ENCODE data around the gene GRIA1.

GRIA1 gene

DNA sequence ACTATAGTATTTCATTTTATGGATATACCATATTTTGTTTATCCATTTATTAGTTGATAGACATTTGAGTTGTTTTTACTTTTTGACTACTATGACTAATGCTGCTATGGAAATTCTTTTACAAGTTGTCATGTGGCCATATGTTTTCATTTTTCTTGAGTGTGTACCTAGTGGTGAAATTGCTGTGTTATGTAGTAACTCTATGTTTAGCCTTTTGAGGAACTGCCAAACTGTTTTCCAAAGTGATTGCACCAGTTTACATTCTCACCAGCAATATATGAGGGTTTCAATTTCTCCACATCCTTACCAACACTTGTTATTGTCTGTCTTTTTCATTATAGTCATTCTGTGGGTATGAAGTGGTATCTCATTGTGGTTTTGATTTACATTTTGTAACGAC lies 75.4 kb downstream of the GRIA1 start:
- no peaks in the 10 kb centered on the region for H3K9me2 ChIP-seq (replicated peaks; ENCODE audit: insufficient read depth, low read length)
- no peaks in the 10 kb centered on the region for H3F3A ChIP-seq (ENCODE audit: insufficient read depth, low read length)
- no peaks in the 10 kb centered on the region for H3K27me3 ChIP-seq (replicated peaks; ENCODE audit: insufficient read depth, low read length)
- H3K27ac ChIP-seq (ENCODE audit: low read length), result no peak overlapping the region
- TF ChIP-seq, protein P1, sequence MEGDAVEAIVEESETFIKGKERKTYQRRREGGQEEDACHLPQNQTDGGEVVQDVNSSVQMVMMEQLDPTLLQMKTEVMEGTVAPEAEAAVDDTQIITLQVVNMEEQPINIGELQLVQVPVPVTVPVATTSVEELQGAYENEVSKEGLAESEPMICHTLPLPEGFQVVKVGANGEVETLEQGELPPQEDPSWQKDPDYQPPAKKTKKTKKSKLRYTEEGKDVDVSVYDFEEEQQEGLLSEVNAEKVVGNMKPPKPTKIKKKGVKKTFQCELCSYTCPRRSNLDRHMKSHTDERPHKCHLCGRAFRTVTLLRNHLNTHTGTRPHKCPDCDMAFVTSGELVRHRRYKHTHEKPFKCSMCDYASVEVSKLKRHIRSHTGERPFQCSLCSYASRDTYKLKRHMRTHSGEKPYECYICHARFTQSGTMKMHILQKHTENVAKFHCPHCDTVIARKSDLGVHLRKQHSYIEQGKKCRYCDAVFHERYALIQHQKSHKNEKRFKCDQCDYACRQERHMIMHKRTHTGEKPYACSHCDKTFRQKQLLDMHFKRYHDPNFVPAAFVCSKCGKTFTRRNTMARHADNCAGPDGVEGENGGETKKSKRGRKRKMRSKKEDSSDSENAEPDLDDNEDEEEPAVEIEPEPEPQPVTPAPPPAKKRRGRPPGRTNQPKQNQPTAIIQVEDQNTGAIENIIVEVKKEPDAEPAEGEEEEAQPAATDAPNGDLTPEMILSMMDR (IDR thresholded peaks at IDR 0.05; ENCODE audit: low read length), result no peak
- TF ChIP-seq EZH2phosphoT487 (IDR thresholded peaks at IDR 0.05; ENCODE audit: low read length) (no peak), EZH2 (optimal IDR thresholded peaks at IDR 0.05; ENCODE audit: low read depth, low read length) (no peak)
- no peaks in the 10 kb centered on the region for H3K79me2 ChIP-seq (ENCODE audit: low read length)
- H3K4me2 ChIP-seq (ENCODE audit: low read depth, low read length), result no peak overlapping the region
- no peaks in the 10 kb centered on the region for H3K36me3 ChIP-seq (replicated peaks; ENCODE audit: insufficient read depth, low read length)
- H2AFZ ChIP-seq (ENCODE audit: low read length), result no peak overlapping the region
- H3K4me1 ChIP-seq (ENCODE audit: low read length), result peaks cover 6% of the 10 kb centered on the region; the same call in 1 of the 2 replicates
- no peak overlapping the region for H3K4me3 ChIP-seq (ENCODE audit: low read length)
- no peak overlapping the region for H3K9ac ChIP-seq (ENCODE audit: low read length)
- no peaks in the 10 kb centered on the region for H4K20me1 ChIP-seq (ENCODE audit: insufficient read depth, low read length)
- no peak for DNase-seq
- no peaks in the 10 kb centered on the region for H3K9me3 ChIP-seq (replicated peaks; ENCODE audit: insufficient read depth, low read length)

DNA sequence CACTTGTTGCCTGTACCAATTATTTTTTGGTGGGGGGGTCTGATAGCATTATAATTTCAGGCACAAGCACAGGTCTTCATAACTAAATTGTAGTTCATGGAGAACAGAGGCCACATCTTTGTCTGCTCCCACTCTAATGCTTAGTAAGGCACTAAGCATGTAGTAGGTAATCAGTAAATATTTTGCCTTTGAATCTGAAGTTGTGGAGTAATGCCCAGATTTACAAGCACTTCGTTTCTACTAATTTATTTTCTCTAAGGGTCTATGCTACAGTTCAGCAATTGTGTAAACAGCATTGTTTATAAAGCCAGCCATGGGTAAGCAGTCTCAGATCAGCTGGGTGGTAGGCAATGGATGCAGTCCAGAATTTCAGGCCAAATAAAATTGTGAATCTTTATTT lies 78.6 kb downstream of the GRIA1 start:
- no peak overlapping the region for H3K9ac ChIP-seq (ENCODE audit: low read length)
- H3K27ac ChIP-seq (ENCODE audit: low read length), result no peak overlapping the region
- H3K4me3 ChIP-seq (ENCODE audit: low read length), result no peak overlapping the region
- no peaks in the 10 kb centered on the region for H3F3A ChIP-seq (ENCODE audit: insufficient read depth, low read length)
- H3K9me2 ChIP-seq (replicated peaks; ENCODE audit: insufficient read depth, low read length), result no peaks in the 10 kb centered on the region
- H3K9me3 ChIP-seq (replicated peaks; ENCODE audit: insufficient read depth, low read length), result no peaks in the 10 kb centered on the region
- no peaks in the 10 kb centered on the region for H4K20me1 ChIP-seq (ENCODE audit: insufficient read depth, low read length)
- H3K36me3 ChIP-seq (replicated peaks; ENCODE audit: insufficient read depth, low read length), result no peaks in the 10 kb centered on the region
- peaks cover 6% of the 10 kb centered on the region; the same call in 1 of the 2 replicates for H3K4me1 ChIP-seq (ENCODE audit: low read length)
- H3K4me2 ChIP-seq (ENCODE audit: low read depth, low read length), result no peak overlapping the region
- H3K27me3 ChIP-seq (replicated peaks; ENCODE audit: insufficient read depth, low read length), result no peaks in the 10 kb centered on the region
- H3K79me2 ChIP-seq (ENCODE audit: low read length), result no peaks in the 10 kb centered on the region
- DNase-seq, result no peak
- no peak overlapping the region for H2AFZ ChIP-seq (ENCODE audit: low read length)
- TF ChIP-seq EZH2 (optimal IDR thresholded peaks at IDR 0.05; ENCODE audit: low read depth, low read length), result no peak
- TF ChIP-seq, protein P1 (IDR thresholded peaks at IDR 0.05; ENCODE audit: low read length), result no peak
- TF ChIP-seq EZH2phosphoT487 (IDR thresholded peaks at IDR 0.05; ENCODE audit: low read length), result no peak

DNA sequence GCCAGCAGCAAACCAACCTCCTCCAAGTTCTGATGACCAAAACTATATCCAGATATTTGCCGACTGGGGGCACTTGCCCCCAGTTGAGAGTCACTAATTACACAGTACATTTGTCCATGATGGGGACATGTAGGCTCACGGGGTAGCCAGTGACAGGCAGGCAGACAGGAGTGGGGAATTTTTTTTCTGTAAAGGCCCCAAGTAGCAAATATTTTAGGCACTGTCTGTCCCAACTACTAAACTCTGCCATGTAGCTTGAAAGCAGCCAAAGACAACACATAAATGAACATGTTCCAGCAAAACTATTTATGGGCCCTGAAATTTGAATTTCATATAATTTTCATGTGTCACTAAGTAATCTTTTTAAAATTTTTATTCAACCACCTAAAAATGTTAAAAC lies 80.7 kb downstream of the GRIA1 start:
- no peaks in the 10 kb centered on the region for H3K36me3 ChIP-seq (replicated peaks; ENCODE audit: insufficient read depth, low read length)
- no peak overlapping the region for H3K27ac ChIP-seq (ENCODE audit: low read length)
- DNase-seq, result no peak
- H3K27me3 ChIP-seq (replicated peaks; ENCODE audit: insufficient read depth, low read length), result no peaks in the 10 kb centered on the region
- no peaks in the 10 kb centered on the region for H3K9me3 ChIP-seq (replicated peaks; ENCODE audit: insufficient read depth, low read length)
- no peaks in the 10 kb centered on the region for H4K20me1 ChIP-seq (ENCODE audit: insufficient read depth, low read length)
- no peaks in the 10 kb centered on the region for H3K79me2 ChIP-seq (ENCODE audit: low read length)
- TF ChIP-seq, protein P1 (IDR thresholded peaks at IDR 0.05; ENCODE audit: low read length), result no peak
- TF ChIP-seq EZH2 (optimal IDR thresholded peaks at IDR 0.05; ENCODE audit: low read depth, low read length) (no peak), EZH2phosphoT487 (IDR thresholded peaks at IDR 0.05; ENCODE audit: low read length) (no peak)
- no peak overlapping the region for H3K4me2 ChIP-seq (ENCODE audit: low read depth, low read length)
- no peaks in the 10 kb centered on the region for H3K9me2 ChIP-seq (replicated peaks; ENCODE audit: insufficient read depth, low read length)
- H3K4me1 ChIP-seq (ENCODE audit: low read length), result peaks cover 6% of the 10 kb centered on the region; the same call in 1 of the 2 replicates
- H3F3A ChIP-seq (ENCODE audit: insufficient read depth, low read length), result no peaks in the 10 kb centered on the region
- H3K4me3 ChIP-seq (ENCODE audit: low read length), result no peak overlapping the region
- H2AFZ ChIP-seq (ENCODE audit: low read length), result no peak overlapping the region
- no peak overlapping the region for H3K9ac ChIP-seq (ENCODE audit: low read length)

Data from MM.1S (cell line).